SHP77 treated with DMSO at 0.1 percent for 48 hours (cell line): ENCODE results near the gene CH25H.
"Not testable (repeated sequence)": the region's sequence is repeated elsewhere in the genome, so short reads cannot be mapped to it uniquely, and the experiment has no call there.

Experiments
- DNase-seq: peaks from one replicate; lab custom pipeline; 2025; lab: John Stamatoyannopoulos, UW

The CH25H gene

GRCh38 chr10:89207181-89207800 is at the start of gene CH25H:
Gene CH25H, minus strand, starts transcription at chr10:89207317. Its CDS starts 25 bp downstream, at chr10:89207292.
- DNase-seq: no peak

GRCh38 chr10:89256340-89256739 is 49.2 kb upstream of the CH25H start:
- DNase-seq: no peak

- no peak for DNase-seq
These were observed 48.7 kb upstream of the CH25H start for GRCh38 chr10:89255793-89256192.

GRCh38 chr10:89255091-89255579 is 48.0 kb upstream of the CH25H start:
- DNase-seq: not testable (repeated sequence)

- no peak for DNase-seq
These were observed 45.1 kb upstream of the CH25H start for GRCh38 chr10:89252225-89252585.

GRCh38 chr10:89251409-89252224 is 44.5 kb upstream of the CH25H start, which contains the start of gene LIPA:
Gene LIPA, minus strand, starts transcription at chr10:89251775. Its CDS starts 4,127 bp downstream, at chr10:89247648.
- DNase-seq: peak; percentile 68

GRCh38 chr10:89250865-89251408 is 43.8 kb upstream of the CH25H start:
- no peak for DNase-seq

GRCh38 chr10:89248990-89249389 is 41.9 kb upstream of the CH25H start:
- no peak for DNase-seq

- DNase-seq: not testable (repeated sequence)
These were observed 40.5 kb upstream of the CH25H start for GRCh38 chr10:89247623-89248022.

- no peak for DNase-seq
These were observed 38.7 kb upstream of the CH25H start for GRCh38 chr10:89245802-89246201.

- no peak for DNase-seq
These were observed 35.9 kb upstream of the CH25H start for GRCh38 chr10:89242840-89243568.

GRCh38 chr10:89242345-89242684 is 35.2 kb upstream of the CH25H start:
- DNase-seq: no peak

- DNase-seq: no peak
These were observed 34.6 kb upstream of the CH25H start for GRCh38 chr10:89241486-89242344.

- no peak for DNase-seq
These were observed 33.9 kb upstream of the CH25H start for GRCh38 chr10:89241026-89241425.

- no peak for DNase-seq
These were observed 33.4 kb upstream of the CH25H start for GRCh38 chr10:89240519-89240918.

- DNase-seq: no peak
These were observed 32.0 kb upstream of the CH25H start for GRCh38 chr10:89238956-89239644.

GRCh38 chr10:89237849-89238248 is 30.7 kb upstream of the CH25H start:
- DNase-seq: no peak

GRCh38 chr10:89236226-89236797 is 29.2 kb upstream of the CH25H start:
- DNase-seq: no peak

- no peak for DNase-seq
These were observed 28.1 kb upstream of the CH25H start for GRCh38 chr10:89235073-89235798.

GRCh38 chr10:89233033-89233432 is 25.9 kb upstream of the CH25H start:
- no peak for DNase-seq
